ENCODE data around the gene CCDC187.

DNA sequence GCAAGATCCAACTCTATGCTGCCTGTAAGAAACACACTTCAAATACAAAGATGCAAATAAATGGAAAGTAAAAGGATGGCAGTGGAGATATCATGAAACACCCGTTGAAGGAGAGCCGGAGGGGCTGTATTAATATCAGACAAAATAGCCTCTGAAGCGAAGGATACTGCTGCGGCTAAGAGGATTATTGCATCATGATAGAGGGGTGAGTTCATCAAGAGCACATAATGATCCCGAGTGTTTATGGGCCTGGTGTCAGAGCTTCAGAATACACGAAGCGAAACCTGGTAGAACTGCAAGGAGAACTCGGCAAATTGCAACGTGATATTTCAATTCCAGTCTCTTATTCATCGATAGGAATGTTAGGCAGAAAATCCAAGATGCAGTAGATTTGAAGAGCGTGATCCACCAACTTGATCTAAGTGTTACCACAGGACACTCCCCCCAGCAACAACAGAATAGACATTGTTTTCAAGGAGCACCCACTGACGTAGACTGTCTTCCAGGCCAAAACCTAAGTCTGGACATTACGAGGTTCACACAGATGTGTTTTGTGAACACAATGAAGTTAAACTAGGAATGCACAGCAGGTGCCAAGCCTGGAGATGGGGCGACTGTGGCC is 30.5 kb downstream of the CCDC187 start:
- TF ChIP-seq, protein P1, sequence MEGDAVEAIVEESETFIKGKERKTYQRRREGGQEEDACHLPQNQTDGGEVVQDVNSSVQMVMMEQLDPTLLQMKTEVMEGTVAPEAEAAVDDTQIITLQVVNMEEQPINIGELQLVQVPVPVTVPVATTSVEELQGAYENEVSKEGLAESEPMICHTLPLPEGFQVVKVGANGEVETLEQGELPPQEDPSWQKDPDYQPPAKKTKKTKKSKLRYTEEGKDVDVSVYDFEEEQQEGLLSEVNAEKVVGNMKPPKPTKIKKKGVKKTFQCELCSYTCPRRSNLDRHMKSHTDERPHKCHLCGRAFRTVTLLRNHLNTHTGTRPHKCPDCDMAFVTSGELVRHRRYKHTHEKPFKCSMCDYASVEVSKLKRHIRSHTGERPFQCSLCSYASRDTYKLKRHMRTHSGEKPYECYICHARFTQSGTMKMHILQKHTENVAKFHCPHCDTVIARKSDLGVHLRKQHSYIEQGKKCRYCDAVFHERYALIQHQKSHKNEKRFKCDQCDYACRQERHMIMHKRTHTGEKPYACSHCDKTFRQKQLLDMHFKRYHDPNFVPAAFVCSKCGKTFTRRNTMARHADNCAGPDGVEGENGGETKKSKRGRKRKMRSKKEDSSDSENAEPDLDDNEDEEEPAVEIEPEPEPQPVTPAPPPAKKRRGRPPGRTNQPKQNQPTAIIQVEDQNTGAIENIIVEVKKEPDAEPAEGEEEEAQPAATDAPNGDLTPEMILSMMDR (IDR thresholded peaks at IDR 0.05) = no peak
- TF ChIP-seq POLR2A (IDR thresholded peaks at IDR 0.05) (no peak), EP300 (IDR thresholded peaks at IDR 0.05) (no peak), POLR2AphosphoS5 (IDR thresholded peaks at IDR 0.05) (no peak)

All from upper lobe of left lung (tissue), 4 donors.